WI38 (cell line): ENCODE data around the gene GLI1.

Experiments
- H3K4me3 ChIP-seq: 2 replicates; pipeline ENCODE4 v1.5.1; 2011; ENCODE audit warnings: low read depth, mild to moderate bottlenecking, control low read depth, low read length
- CTCF ChIP-seq: IDR thresholded peaks from 2 replicates; pipeline ENCODE4 v1.5.1; 2012; ENCODE audit warnings: low read depth, mild to moderate bottlenecking, control low read depth, low read length

Gene GLI1

GRCh38 chr12:57521525-57522010, 62.0 kb downstream of the GLI1 start:
- peak overlapping the region; percentile 35 for H3K4me3 ChIP-seq
- no peak for TF ChIP-seq CTCF
